HCT116 (cell line): ENCODE measurements around the gene MARCKSL1. TPM values are rescaled to one million over a fixed set of nuclear protein-coding genes. Genes with fewer than 3 reads are reported as not detected.

Experiments used
- ATAC-seq: fragments of 200-7000 bp; cut with Tn5 transposase; 2 replicates; pipeline ENCODE4 v1.9.1; 2020; ENCODE audit warnings: mild to moderate bottlenecking, moderate library complexity
- BruUV-seq: library from RNA; stranded (reverse); fragments of 400-500 nt; replicated peaks from 2 replicates; lab custom pipeline; 2021; lab: Mats Ljungman, UMichigan
- CTCF ChIA-PET: fragments of 300-600 bp; sonication (Branson Sonifier 250); formaldehyde crosslinking; loops from one replicate; lab custom pipeline; 2021; ENCODE audit warnings: antibody characterized with exemption; lab: Charles Lee
- POLR2A ChIA-PET: fragments of 300-600, 350-600 bp; sonication (Branson Sonifier 250); formaldehyde crosslinking; loops from one replicate; lab custom pipeline; 2021; ENCODE audit warnings: antibody characterized with exemption; lab: Charles Lee
- RAD21 ChIA-PET, 2 experiments: fragments of 300-600 bp; sonication (Branson Sonifier 250); formaldehyde crosslinking; loops; one replicate each; lab custom pipeline; 2023; ENCODE audit warnings: low total read pairs in 2 of 2; ENCODE audit not compliant: uncharacterized antibody in 2 of 2, unreplicated experiment in 2 of 2, low non-redundant PET in 1 of 2; lab: Charles Lee
- DNase-seq: peaks from one replicate; pipeline ENCODE4 v3.0.0-alpha.2; 2010; ENCODE audit warnings: low read depth, low spot score
- H2AFZ ChIP-seq: fragments of 200-600 bp; shearing (Covaris generic), sonication (generic); 2 replicates; pipeline ENCODE4 v1.6.1; 2017; ENCODE audit warnings: low read depth, mixed run types, mixed read lengths, antibody characterized with exemption, low read length; ENCODE audit not compliant: poor library complexity, severe bottlenecking
- H3K27ac ChIP-seq: 2 replicates; pipeline ENCODE4 v1.5.1; 2012; ENCODE audit warnings: low read depth, low read length
- H3K27me3 ChIP-seq: fragments of 200-600 bp; sonication (generic); 2 replicates; pipeline ENCODE4 v1.6.1; 2016; ENCODE audit warnings: mixed run types, low read length, mixed read lengths; ENCODE audit not compliant: insufficient read depth
- H3K36me3 ChIP-seq, 2 experiments: fragments of 200-500 bp in 1 of 2; fragments of 200-600 bp in 1 of 2; sonication (Bioruptor generic) in 1 of 2; sonication (generic) in 1 of 2; 2 replicates each; pipeline versions ENCODE4 v1.5.1 to v1.6.1; 2014 to 2016; ENCODE audit warnings: low read length in 2 of 2, inconsistent platforms in 1 of 2, mixed read lengths in 1 of 2, mixed run types in 1 of 2; ENCODE audit not compliant: insufficient read depth in 2 of 2, control insufficient read depth in 1 of 2
- H3K4me1 ChIP-seq, 2 experiments: fragments of 200-600 bp in 1 of 2; sonication (generic) in 1 of 2; 2 replicates each; pipeline versions ENCODE4 v1.5.1 to v1.6.1; 2012 to 2017; ENCODE audit warnings: low read length in 2 of 2, inconsistent platforms in 1 of 2, mild to moderate bottlenecking in 1 of 2, mixed read lengths in 1 of 2, mixed run types in 1 of 2, moderate library complexity in 1 of 2; ENCODE audit not compliant: insufficient read depth in 2 of 2, control insufficient read depth in 1 of 2
- H3K4me2 ChIP-seq: fragments of 200-600 bp; sonication (generic); 2 replicates; pipeline ENCODE4 v1.6.1; 2017; ENCODE audit warnings: mixed run types, low read length, mixed read lengths
- H3K4me3 ChIP-seq, 2 experiments: fragments of 200-600 bp in 1 of 2; sonication (generic) in 1 of 2; replicated peaks in 1 of 2; 2 replicates each; pipeline ENCODE4 v1.5.1; 2011 to 2016; ENCODE audit warnings: low read length in 2 of 2, control low read depth in 1 of 2, low read depth in 1 of 2, mild to moderate bottlenecking in 1 of 2, mixed read lengths in 1 of 2, mixed run types in 1 of 2
- H3K79me2 ChIP-seq: fragments of 200-600 bp; sonication (generic); 2 replicates; pipeline ENCODE4 v1.6.1; 2017; ENCODE audit warnings: mild to moderate bottlenecking, mixed run types, low read length, moderate library complexity, mixed read lengths; ENCODE audit not compliant: insufficient read depth
- H3K9ac ChIP-seq: fragments of 200-600 bp; sonication (generic); 2 replicates; pipeline ENCODE4 v1.6.1; 2016; ENCODE audit warnings: low read length, mixed read lengths
- H3K9me2 ChIP-seq: fragments of 200-600 bp; sonication (generic), shearing (Covaris generic); 2 replicates; pipeline ENCODE4 v1.6.1; 2017; ENCODE audit warnings: mixed run types, mild to moderate bottlenecking, moderate library complexity; ENCODE audit not compliant: insufficient read depth
- H3K9me3 ChIP-seq, 2 experiments: fragments of 200-500 bp in 1 of 2; fragments of 200-600 bp in 1 of 2; sonication (Bioruptor generic) in 1 of 2; sonication (generic) in 1 of 2; 2 replicates each; pipeline ENCODE4 v1.6.1; 2014 to 2017; ENCODE audit warnings: low read length in 2 of 2, mixed read lengths in 2 of 2, inconsistent platforms in 1 of 2, low read depth in 1 of 2, mild to moderate bottlenecking in 1 of 2, mixed run types in 1 of 2, moderate library complexity in 1 of 2; ENCODE audit not compliant: control insufficient read depth in 1 of 2, insufficient read depth in 1 of 2
- H4K20me1 ChIP-seq: fragments of 200-600 bp; sonication (generic), shearing (Covaris generic); 2 replicates; pipeline ENCODE4 v1.6.1; 2017; ENCODE audit warnings: mixed run types, mild to moderate bottlenecking, moderate library complexity; ENCODE audit not compliant: insufficient read depth
- ATF3 ChIP-seq: IDR thresholded peaks from 2 replicates; pipeline ENCODE4 v1.6.1; 2012
- CBX3 ChIP-seq: IDR thresholded peaks from 2 replicates; pipeline ENCODE4 v1.6.1; 2012; ENCODE audit warnings: low read depth
- EGR1 ChIP-seq: IDR thresholded peaks from 2 replicates; pipeline ENCODE4 v1.6.1; 2012; ENCODE audit warnings: low read depth
- EZH2phosphoT487 ChIP-seq: fragments of 200-600 bp; IDR thresholded peaks from 2 replicates; pipeline ENCODE4 v1.6.1; 2018; ENCODE audit warnings: antibody characterized with exemption, borderline replicate concordance
- JUND ChIP-seq: IDR thresholded peaks from 2 replicates; pipeline ENCODE4 v1.6.1; 2012
- MAX ChIP-seq: IDR thresholded peaks from 2 replicates; pipeline ENCODE4 v1.6.1; 2012
- POLR2A ChIP-seq: IDR thresholded peaks from 2 replicates; pipeline ENCODE4 v1.7.0; 2011; ENCODE audit warnings: borderline replicate concordance; ENCODE audit not compliant: insufficient read depth, insufficient read length; ENCODE audit errors: extremely low read depth
- POLR2AphosphoS5 ChIP-seq: IDR thresholded peaks from 2 replicates; pipeline ENCODE4 v1.6.1; 2011; ENCODE audit warnings: mild to moderate bottlenecking, low read depth, low read length, moderate library complexity
- SP1 ChIP-seq: IDR thresholded peaks from 2 replicates; pipeline ENCODE4 v1.6.1; 2012; ENCODE audit warnings: low read depth
- TCF7L2 ChIP-seq: IDR thresholded peaks from 2 replicates; pipeline ENCODE4 v1.7.0; 2011; ENCODE audit warnings: borderline replicate concordance, inconsistent platforms; ENCODE audit not compliant: insufficient read depth, insufficient read length; ENCODE audit errors: extremely low read depth
- intact Hi-C: fragments of 100-400 bp; cut with micrococcal nuclease; formaldehyde crosslinking; loops from 2 replicates; pipeline ENCODE4 v1.10.0; 2022
- total RNA-seq: library from RNA; stranded (reverse); gene quantifications from one replicate; pipeline ENCODE4 v1.2.1, GENCODE V29; 2021; ENCODE audit not compliant: unreplicated experiment

The MARCKSL1 gene
- total RNA-seq, 1 experiment from 2014 or later, result 127 TPM

DNA sequence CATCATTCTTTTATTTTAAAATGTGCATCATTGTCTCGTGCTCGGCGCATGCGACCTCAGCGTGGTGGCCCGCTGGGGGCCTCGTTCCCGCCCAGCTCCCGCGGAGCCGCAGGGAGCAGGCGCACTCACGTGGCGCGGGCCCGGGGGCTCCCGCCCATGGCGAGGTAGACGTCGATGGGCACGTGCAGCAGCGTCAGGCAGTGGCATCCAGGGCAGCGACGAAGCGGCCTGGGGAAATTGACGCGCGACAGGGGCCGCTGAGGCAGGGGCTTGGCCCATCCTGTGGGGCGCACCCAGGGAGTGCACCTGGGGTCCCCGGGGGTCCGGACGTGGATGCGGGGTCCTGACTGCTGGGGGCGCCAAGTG is 25.3 kb upstream of the MARCKSL1 start (continued):
- TF ChIP-seq ATF3 (no peak), SP1 (no peak), POLR2A (no peak), EGR1 (no peak), EZH2phosphoT487 (no peak)

DNA sequence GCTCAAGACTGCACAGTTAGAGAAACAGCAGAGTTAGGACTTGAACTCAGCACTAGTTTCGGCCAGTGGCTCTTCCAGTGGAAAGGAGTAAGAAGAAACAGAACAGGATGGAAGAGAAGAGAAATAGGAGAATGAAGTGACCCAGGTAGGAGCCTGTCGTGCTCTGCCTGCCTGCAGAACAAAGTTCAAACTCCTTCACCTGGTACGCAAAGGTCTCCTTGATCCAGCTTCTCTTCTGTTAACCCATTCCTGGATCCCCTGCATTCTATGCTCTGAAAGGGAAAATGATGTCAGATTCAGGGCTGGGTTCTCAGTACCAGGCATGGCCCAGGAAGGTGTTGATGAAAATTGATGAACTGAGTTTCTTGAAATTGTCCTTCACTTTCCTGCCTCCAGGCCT is 22.4 kb upstream of the MARCKSL1 start:
- CTCF ChIA-PET, result no interaction called here
- TF ChIP-seq MAX (no peak), TCF7L2 (no peak), JUND (no peak), ATF3 (no peak), CBX3 (no peak), POLR2AphosphoS5 (no peak)
- DNase-seq (no peak), ATAC-seq (no peak)
- no peaks in the 10 kb centered on the region for H3K79me2 ChIP-seq
- H3K4me3 ChIP-seq, result no peak overlapping the region
- H3K27ac ChIP-seq, result no peak overlapping the region
- intact Hi-C loops, result no loop called here
- H3K9me2 ChIP-seq, result no peaks in the 10 kb centered on the region
- no TSS peak for BruUV-seq
- no peak overlapping the region for H3K9ac ChIP-seq
- no peak overlapping the region for H3K4me2 ChIP-seq
- no peaks in the 10 kb centered on the region for H3K27me3 ChIP-seq
- no peak overlapping the region for H2AFZ ChIP-seq
- no peaks in the 10 kb centered on the region for H4K20me1 ChIP-seq
- no peaks in the 10 kb centered on the region for H3K4me1 ChIP-seq
- no peaks in the 10 kb centered on the region for H3K9me3 ChIP-seq
- H3K36me3 ChIP-seq, result no peaks in the 10 kb centered on the region
- POLR2A ChIA-PET, result no interaction called here
- RAD21 ChIA-PET, result no interaction called here
